Activated naive CD4-positive, alpha-beta T cell treated with anti-CD3 and anti-CD28 coated beads, Interleukin-2, amount 50 U/mL, for 24 hours (primary cell): ENCODE measurements around the gene MRM3.
"Not testable (repeated sequence)": the region's sequence is repeated elsewhere in the genome, so short reads cannot be mapped to it uniquely, and the experiment has no call there.

Source experiments
- H3K27ac Mint-ChIP-seq: one replicate; pipeline ENCODE4 v1.8.0; 2021; ENCODE audit warnings: mild to moderate bottlenecking, mixed read lengths
- H3K27me3 Mint-ChIP-seq: one replicate; pipeline ENCODE4 v1.8.0; 2021; ENCODE audit warnings: mixed read lengths
- H3K36me3 Mint-ChIP-seq: one replicate; pipeline ENCODE4 v1.8.0; 2021; ENCODE audit warnings: mixed read lengths
- H3K4me1 Mint-ChIP-seq: one replicate; pipeline ENCODE4 v1.8.0; 2021; ENCODE audit warnings: mixed read lengths
- H3K4me3 Mint-ChIP-seq: one replicate; pipeline ENCODE4 v1.8.0; 2021; ENCODE audit warnings: mild to moderate bottlenecking, mixed read lengths
- H3K9me3 Mint-ChIP-seq: one replicate; pipeline ENCODE4 v1.8.0; 2021; ENCODE audit warnings: mixed read lengths

MRM3 gene

DNA sequence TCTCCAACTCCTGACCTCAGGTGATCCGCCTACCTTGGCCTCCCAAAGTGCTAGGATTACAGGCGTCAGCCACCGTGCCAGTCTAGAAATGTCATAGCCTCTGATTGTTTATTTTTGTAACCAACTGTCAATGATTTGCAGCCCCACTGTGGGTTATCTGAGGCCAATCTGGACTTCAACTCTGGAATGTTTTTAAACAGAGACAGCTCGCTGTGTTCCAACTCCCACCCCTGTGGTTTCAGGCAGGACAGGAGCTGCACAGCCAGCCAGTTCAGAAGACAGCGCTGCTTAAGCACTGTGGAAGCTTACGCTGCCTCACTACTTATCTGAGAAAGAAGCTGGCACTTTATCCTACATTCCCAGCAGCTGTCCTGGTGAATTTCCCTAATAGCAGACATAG lies 19.5 kb downstream of the MRM3 start:
- no peaks in the 10 kb centered on the region for H3K27me3 Mint-ChIP-seq
- no peaks in the 10 kb centered on the region for H3K9me3 Mint-ChIP-seq
- no peaks in the 10 kb centered on the region for H3K4me1 Mint-ChIP-seq
- H3K4me3 Mint-ChIP-seq: no peak overlapping the region
- no peaks in the 10 kb centered on the region for H3K36me3 Mint-ChIP-seq
- no peak overlapping the region for H3K27ac Mint-ChIP-seq

DNA sequence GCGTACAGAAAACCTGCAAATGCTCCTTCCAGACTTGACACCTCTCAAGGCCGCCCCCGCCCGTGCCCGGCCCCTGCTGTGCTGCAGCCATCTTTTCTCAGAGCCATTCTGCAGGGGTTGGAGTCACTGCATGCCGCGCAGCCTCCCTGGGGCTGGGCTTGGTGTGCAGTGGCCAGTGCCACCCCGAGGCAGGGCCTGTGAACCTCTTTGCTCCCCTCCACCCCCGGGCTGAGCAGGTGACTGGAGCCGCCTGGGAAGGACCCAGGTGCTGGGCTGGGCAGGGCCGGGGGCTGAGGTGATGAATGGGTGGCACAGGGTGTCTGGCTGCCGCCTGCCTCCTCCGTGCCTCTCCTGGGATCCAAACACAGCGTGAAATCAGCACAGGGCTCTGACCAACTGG lies 20.3 kb downstream of the MRM3 start:
- no peaks in the 10 kb centered on the region for H3K4me1 Mint-ChIP-seq
- H3K4me3 Mint-ChIP-seq: no peak overlapping the region
- H3K36me3 Mint-ChIP-seq: no peaks in the 10 kb centered on the region
- no peaks in the 10 kb centered on the region for H3K27me3 Mint-ChIP-seq
- H3K27ac Mint-ChIP-seq: no peak overlapping the region
- H3K9me3 Mint-ChIP-seq: no peaks in the 10 kb centered on the region

DNA sequence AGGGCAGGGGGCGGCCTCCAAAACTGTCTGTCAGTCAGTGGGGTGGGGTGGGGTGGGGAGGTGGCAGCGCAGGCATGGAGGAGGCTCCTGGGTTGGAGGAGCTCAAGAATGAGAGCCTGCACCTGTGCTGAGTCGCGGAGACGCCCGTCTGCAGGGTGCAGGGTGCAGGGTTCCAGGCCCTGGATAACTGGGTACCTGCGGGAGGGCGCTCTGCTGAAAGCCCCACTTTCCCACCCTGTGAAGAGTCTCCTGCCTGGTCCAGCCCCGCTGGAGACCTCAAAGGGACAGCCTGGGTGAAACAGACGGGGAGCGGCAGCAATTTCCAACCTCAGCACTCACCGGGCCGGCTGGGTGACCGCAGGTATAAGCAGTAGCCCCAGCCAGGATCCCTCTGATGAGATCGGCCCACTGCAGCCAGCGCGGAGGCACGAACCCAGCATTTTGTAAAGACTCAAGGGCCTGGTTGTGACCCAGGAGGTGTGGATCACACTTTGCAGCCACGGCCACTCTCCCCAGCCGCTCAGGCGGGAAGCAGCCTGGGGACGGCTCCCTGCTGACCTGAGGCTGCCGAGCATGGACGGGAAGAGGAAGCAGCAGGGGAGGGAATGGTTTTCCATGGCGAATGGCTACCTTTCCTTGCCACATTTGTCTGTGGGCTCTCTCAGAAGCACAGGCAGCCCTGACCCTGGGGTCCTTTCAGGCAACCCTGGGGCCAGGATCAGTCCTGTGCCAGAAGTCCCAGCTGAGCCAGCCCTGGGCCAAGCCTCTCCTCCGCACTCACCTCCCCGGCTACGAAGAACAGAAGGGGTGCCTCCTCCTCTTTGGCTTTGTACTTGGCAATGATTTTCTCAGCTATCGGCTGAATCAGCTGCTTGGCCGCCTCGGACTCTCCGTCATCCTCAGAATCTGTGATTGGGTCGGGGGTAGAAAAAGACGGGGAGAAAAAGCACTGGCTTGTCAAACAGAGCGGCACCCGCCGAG lies 21.0 kb downstream of the MRM3 start:
- H3K4me1 Mint-ChIP-seq: no peaks in the 10 kb centered on the region
- H3K27ac Mint-ChIP-seq: no peak overlapping the region

DNA sequence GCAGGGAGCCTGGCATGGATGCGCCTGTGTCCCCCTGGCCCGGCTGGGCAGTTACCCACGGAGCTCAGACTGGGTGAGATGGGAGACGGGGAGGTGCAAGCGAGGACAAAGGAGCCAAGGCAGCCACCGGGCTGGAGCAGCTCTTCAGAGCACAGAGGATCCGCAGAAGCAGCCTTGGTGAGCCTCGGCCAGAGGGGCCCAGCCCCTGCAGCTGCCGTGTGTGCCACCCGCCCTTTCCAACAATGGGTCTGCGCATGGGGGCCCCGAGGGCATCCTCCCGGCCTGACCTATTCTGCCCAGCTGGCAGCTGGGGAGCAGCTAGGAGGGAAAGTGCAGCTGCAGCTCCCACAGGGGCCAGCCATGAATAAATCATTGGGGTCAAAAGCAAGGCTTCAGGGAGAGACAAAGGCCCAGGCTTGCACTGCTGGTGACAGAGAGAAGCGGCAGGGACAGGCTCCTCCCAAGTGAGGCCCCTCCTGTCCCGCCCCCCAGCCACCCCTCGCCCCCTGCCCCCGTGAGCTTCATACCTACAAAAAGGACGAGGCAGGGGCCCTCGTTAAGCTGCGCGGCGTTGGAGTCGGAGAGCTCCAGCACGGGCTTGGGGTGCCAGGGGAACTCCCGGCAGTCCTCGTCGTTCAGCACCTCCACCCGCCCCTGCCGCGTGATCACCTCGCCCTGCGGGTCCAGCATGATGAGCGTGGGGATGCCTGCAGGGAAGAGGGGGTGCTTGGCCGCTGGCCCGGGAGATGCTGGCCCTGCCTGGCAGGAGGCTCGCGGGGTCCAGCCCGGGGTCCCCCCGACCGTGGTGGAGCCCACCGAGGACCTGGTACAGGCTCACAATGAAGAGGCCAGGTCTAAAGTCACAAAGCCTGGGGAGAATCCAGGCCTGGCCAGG lies 22.6 kb downstream of the MRM3 start:
- no peak overlapping the region for H3K4me3 Mint-ChIP-seq
- no peaks in the 10 kb centered on the region for H3K27me3 Mint-ChIP-seq
- H3K4me1 Mint-ChIP-seq: no peaks in the 10 kb centered on the region
- no peaks in the 10 kb centered on the region for H3K9me3 Mint-ChIP-seq
- H3K27ac Mint-ChIP-seq: no peak overlapping the region
- no peaks in the 10 kb centered on the region for H3K36me3 Mint-ChIP-seq

More for the DNA sequence above, 21.0 kb downstream of the MRM3 start:
- Mint-ChIP-seq H3K27me3 (no peaks in the 10 kb centered on the region), H3K36me3 (no peaks in the 10 kb centered on the region), H3K9me3 (no peaks in the 10 kb centered on the region), H3K4me3 (no peak overlapping the region)

DNA sequence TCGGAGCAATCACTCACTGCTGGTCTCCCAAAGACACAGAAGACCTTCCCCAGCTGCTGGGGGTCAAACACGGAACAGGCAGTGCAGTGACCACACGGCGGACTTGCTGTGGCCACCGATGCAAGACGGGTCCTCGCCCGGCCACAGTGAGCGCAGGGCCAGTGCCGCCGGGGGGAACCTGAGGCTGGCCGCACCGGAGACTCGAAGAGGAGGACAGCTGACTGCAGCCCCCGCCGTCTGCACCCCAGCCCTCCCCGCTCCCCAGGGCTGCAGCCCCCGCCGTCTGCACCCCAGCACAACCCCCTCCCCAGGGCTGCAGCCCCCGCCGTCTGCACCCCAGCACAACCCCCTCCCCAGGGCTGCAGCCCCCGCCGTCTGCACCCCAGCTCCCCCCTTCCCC lies 23.7 kb downstream of the MRM3 start:
- not testable (repeated sequence) for H3K9me3 Mint-ChIP-seq, H3K27ac Mint-ChIP-seq, H3K4me3 Mint-ChIP-seq, H3K4me1 Mint-ChIP-seq, H3K36me3 Mint-ChIP-seq, H3K27me3 Mint-ChIP-seq

DNA sequence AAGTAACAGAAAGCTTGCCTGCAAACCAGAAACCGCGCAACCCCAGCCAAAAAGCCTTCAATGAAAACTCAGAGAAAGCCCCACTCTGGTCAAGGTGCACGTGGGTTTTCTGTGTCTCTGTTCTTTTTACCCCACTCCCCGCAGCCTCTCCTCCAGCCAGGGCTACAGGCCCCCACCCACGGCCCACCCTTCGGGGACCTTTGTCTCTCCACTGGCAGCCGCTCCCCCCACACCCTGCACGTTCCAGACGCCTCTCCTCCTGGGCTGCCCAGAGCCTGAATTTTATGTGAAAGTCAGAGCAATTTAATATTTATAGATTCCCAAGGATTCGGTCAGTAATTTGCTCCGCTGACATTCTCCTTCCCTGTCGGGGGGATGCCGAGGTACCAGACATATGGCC lies 24.2 kb downstream of the MRM3 start:
- H3K27me3 Mint-ChIP-seq: no peaks in the 10 kb centered on the region
- no peak overlapping the region for H3K27ac Mint-ChIP-seq
- H3K36me3 Mint-ChIP-seq: no peaks in the 10 kb centered on the region
- no peaks in the 10 kb centered on the region for H3K9me3 Mint-ChIP-seq
- no peak overlapping the region for H3K4me3 Mint-ChIP-seq
- no peaks in the 10 kb centered on the region for H3K4me1 Mint-ChIP-seq

DNA sequence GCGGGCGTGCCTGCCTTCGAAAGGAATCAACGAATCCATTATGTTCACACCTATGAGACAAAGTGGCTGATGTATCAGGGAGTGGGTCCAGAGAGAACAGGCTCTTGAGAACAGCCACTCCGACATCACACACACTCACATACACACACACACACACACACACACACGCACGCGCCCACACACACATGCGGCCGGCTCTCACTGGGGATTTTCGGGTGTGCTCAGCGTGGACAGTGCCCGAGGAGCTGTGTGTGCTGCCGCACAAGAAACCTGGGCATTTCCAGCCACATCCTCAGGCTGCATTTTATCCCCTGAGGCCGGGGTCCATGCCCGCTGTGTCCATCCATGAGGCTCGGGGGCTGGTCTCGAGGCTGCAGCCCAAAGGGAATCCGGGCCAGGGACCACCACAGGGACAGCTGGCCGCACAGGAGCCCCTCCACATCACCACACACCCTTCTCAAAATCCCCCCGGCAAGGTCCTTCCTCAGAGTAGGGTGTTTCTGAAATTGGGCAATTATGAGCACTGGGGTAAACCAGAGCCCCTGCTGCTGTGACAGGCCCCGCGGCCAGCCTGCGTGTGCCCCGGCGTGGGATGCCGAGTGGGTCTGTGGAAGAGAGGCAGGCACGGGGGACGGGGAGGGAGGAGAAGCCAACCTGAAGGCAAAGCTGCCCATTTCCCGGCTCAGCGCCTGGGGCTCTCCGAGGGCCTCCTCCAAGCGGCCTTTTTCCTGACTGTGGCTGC lies 24.8 kb downstream of the MRM3 start:
- H3K27me3 Mint-ChIP-seq: no peaks in the 10 kb centered on the region
- H3K4me1 Mint-ChIP-seq: no peaks in the 10 kb centered on the region
- H3K36me3 Mint-ChIP-seq: no peaks in the 10 kb centered on the region
- no peak overlapping the region for H3K27ac Mint-ChIP-seq
- no peaks in the 10 kb centered on the region for H3K9me3 Mint-ChIP-seq
- H3K4me3 Mint-ChIP-seq: no peak overlapping the region

DNA sequence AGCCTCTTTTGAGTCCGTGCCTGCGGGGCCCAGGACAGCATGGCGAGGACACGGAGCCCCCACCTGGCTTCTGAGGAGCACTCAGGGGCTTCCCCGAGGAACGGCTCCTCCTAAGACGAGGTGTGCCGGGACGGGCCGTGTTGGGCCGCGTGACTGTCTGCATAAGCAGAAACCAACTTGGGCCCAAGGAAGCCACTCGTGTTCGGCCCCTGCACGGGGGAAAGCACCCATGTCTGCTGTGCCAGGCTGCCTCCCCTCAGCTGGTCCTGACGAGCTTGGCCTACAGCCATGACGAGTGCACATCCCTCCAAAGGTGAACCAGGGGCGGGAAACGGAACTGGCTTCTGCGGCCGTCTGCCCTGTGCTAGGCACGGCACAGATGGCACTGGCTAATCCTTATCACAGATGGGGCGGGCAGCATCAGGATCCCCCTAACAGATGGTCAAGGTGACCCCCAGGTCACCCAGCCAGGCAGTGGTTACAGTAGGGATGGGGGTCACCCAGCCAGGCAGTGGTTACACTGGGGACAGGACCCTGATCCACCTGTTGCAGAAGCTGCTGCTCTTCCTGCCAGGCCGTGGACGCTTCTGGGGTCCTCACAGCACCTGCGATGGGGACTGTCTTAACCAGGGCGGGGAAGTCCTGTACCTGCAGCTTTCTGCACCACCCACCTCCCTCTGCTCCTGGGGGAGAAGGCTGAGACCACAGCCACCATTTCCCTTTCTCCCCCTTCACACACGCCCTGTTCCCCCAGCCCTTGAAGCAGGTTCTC lies 25.6 kb downstream of the MRM3 start:
- no peaks in the 10 kb centered on the region for H3K27me3 Mint-ChIP-seq
- no peak overlapping the region for H3K27ac Mint-ChIP-seq
- no peaks in the 10 kb centered on the region for H3K4me1 Mint-ChIP-seq
- H3K9me3 Mint-ChIP-seq: no peaks in the 10 kb centered on the region
- H3K36me3 Mint-ChIP-seq: no peaks in the 10 kb centered on the region
- no peak overlapping the region for H3K4me3 Mint-ChIP-seq

DNA sequence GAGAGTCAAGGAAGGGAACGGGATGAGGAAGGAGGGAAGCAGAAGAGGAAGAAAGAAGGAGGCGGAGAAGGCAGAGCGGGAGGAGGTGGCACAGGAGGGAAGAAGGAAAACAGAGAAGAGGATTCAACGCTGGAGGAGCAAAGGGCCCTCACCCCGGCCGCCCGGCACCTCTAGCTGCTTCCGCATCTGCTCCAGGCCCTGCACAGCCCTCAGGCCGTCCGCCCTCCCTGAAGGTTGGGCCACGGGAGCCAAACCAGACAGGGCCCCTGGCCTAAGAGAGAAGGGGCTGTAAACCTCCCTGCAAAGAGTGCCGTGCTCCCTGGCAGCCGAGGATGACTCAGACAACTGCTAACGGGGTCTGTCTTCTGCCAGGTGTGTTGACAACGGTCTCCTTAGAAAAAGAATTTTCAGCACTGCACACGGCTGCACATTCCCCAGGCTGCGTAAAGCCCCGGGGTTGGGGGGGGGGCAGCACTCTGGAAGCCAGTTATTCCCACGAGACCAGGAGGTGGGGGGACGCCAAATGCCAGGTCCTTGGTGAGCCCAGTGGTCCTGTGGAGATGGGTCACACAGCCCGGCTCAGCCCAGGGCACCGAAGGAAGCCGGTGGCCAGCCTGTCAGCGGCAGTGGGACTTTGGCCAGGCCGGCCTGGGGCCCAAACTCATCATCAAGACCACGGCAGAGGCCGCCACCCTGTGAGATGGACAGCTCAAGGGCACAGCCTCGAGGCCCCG lies 29.1 kb downstream of the MRM3 start:
- no peaks in the 10 kb centered on the region for H3K36me3 Mint-ChIP-seq
- H3K27ac Mint-ChIP-seq: no peak overlapping the region
- no peaks in the 10 kb centered on the region for H3K27me3 Mint-ChIP-seq
- H3K9me3 Mint-ChIP-seq: no peaks in the 10 kb centered on the region
- no peak overlapping the region for H3K4me3 Mint-ChIP-seq
- H3K4me1 Mint-ChIP-seq: no peaks in the 10 kb centered on the region

DNA sequence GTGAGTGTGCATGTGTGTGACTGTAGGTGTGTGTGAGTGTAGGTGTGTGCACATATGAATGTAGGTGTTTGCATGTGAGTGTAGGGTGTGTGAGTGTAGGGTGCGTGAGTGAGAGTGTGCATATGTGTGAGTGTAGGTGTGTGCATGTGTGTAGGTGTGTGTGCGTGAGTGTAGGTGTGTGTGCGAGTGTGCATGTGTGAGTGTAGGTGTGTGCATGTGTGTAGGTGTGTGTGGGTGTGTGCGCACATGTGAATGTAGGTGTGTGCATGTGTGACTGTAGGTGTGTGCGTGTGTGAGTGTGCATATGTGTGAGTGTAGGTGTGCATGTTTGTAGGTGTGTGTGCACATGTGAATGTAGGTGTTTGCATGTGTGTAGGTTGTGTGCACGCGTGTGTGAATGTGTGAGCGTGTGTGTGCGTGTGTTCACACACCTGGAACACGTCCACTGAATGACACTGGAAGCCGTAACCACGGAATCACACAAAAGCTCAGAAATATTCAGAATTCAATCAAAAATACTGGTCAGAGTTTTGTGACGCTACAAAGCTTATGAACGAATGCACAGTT lies 30.6 kb downstream of the MRM3 start:
- Mint-ChIP-seq H3K36me3 (no peaks in the 10 kb centered on the region), H3K27ac (no peak overlapping the region), H3K9me3 (no peaks in the 10 kb centered on the region), H3K27me3 (no peaks in the 10 kb centered on the region), H3K4me3 (no peak overlapping the region), H3K4me1 (no peaks in the 10 kb centered on the region)

DNA sequence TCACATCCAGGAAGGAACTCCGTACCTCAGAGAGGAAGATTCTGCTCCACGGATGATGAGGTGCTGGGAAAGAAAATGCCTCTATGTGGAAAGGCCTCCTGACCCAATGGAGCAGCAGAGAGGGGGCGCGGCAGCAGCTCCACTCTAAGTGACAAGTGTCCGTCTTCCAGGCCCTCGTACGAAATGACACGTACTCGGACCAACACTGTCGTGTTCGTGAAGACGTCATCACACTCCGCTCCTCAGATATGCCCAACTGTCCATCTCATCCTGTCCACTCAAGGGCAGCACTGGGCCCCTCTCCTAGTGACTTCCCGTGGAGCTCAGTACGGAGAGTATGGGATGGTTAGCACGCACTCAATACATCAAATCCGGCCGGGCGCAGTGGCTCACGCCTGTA lies 32.2 kb downstream of the MRM3 start:
- Mint-ChIP-seq H3K36me3 (no peaks in the 10 kb centered on the region), H3K4me1 (no peaks in the 10 kb centered on the region), H3K27me3 (no peaks in the 10 kb centered on the region), H3K27ac (no peak overlapping the region), H3K9me3 (no peaks in the 10 kb centered on the region), H3K4me3 (no peak overlapping the region)

DNA sequence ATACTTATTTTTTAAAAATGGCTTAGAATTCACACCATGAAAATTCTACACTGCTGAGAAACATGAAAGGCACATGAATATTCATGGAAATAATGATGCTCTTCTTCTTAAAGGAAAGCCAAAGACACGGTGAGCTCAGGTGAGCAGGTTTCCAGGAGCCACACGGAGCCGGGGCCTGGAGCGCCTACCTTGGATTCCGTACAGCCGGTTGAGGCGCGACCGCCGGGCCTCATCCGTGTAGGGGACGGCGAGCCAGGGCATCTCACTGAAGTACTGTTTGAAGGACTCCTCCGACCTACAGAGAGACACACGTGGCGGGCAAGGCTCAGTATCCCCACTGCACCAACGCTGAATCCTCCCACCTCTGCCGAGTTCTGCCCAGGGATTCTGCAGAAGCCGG lies 37.1 kb downstream of the MRM3 start:
- Mint-ChIP-seq H3K4me1 (no peaks in the 10 kb centered on the region), H3K27me3 (no peaks in the 10 kb centered on the region), H3K27ac (no peak overlapping the region), H3K9me3 (no peaks in the 10 kb centered on the region), H3K4me3 (no peak overlapping the region), H3K36me3 (no peaks in the 10 kb centered on the region)

DNA sequence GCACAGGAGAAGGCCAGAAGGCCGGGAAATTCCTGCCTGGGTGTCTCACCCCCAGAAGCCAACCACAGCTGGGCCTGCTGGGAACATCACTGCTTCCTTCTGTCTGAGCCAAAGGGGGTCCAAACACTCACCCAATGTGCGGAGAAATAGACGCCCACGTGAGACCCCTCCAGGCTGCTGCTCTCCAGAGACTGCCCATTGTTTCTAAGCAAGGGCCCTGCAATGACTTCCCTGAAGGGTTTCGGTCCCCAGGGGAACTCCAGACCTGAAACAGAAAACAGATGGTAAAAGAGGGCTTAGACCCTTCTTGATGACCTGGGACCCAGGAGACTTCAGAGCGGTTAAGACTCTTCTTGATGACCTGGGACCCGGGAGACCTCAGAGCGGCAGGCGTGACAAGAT lies 41.3 kb downstream of the MRM3 start:
- no peak overlapping the region for H3K27ac Mint-ChIP-seq
- H3K4me3 Mint-ChIP-seq: no peak overlapping the region
- H3K9me3 Mint-ChIP-seq: no peaks in the 10 kb centered on the region
- no peaks in the 10 kb centered on the region for H3K27me3 Mint-ChIP-seq
- no peaks in the 10 kb centered on the region for H3K4me1 Mint-ChIP-seq
- H3K36me3 Mint-ChIP-seq: no peaks in the 10 kb centered on the region

DNA sequence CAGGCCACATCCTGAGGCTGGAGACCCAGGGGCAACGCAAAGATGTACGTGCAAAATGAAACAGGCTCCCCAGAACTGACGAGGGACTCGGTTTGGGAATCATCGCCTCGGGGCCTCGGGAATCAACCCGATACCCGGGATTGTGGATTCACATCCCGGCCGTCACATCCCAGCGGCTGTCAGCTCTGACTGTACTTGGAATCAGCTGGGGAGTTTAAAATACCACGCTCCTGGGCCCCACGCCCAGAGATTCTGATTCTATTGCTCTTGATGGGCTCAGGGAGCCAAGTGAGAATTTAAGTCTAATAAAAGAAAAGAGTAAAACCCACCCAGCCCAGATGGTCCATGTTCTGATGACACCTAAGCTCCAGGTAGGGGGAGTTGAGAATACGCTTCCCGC lies 42.2 kb downstream of the MRM3 start:
- no peaks in the 10 kb centered on the region for H3K27me3 Mint-ChIP-seq
- no peak overlapping the region for H3K4me3 Mint-ChIP-seq
- H3K36me3 Mint-ChIP-seq: no peaks in the 10 kb centered on the region
- no peaks in the 10 kb centered on the region for H3K9me3 Mint-ChIP-seq
- H3K27ac Mint-ChIP-seq: no peak overlapping the region
- H3K4me1 Mint-ChIP-seq: no peaks in the 10 kb centered on the region
